Naive thymus-derived CD4-positive, alpha-beta T cell (primary cell): ENCODE results near the gene SCMH1. TPM values are rescaled to one million over a fixed set of nuclear protein-coding genes. Genes with fewer than 3 reads are reported as not detected.

Experiments used
- ATAC-seq: fragments of 150-1000 bp; cut with Tn5 transposase; 2 replicates; pipeline ENCODE4 v1.10.0; 2021; ENCODE audit warnings: mild to moderate bottlenecking, moderate library complexity
- CTCF ChIA-PET: fragments of 350-600 bp; sonication (Branson Sonifier 250); formaldehyde crosslinking; loops from one replicate; lab custom pipeline; 2021; ENCODE audit warnings: antibody characterized with exemption; lab: Charles Lee
- POLR2A ChIA-PET: fragments of 350-600 bp; sonication (Branson Sonifier 250); formaldehyde crosslinking; loops from one replicate; lab custom pipeline; 2021; ENCODE audit warnings: antibody characterized with exemption, inconsistent platforms; lab: Charles Lee
- DNase-seq, 9 donors: peaks; one replicate each; pipeline versions ENCODE4 v3.0.0 to v3.0.0-alpha.2; 2020 to 2022; ENCODE audit warnings: mixed read lengths in 1 of 9
- H3K27ac ChIP-seq: one replicate; pipeline ENCODE4 v1.7.0; 2013; ENCODE audit warnings: mild to moderate bottlenecking, low read depth, low read length, moderate library complexity
- H3K27me3 ChIP-seq, 2 donors: one replicate each; pipeline ENCODE4 v1.7.0; 2013; ENCODE audit warnings: low read length in 2 of 2, mild to moderate bottlenecking in 2 of 2, moderate library complexity in 2 of 2; ENCODE audit not compliant: control insufficient read depth in 2 of 2, insufficient read depth in 2 of 2
- H3K36me3 ChIP-seq, 3 experiments: 1 replicate in 2 of 3; 2 replicates in 1 of 3; pipeline ENCODE4 v1.7.0; 2013; ENCODE audit warnings: low read length in 3 of 3, mild to moderate bottlenecking in 3 of 3, moderate library complexity in 1 of 3; ENCODE audit not compliant: insufficient read depth in 3 of 3, control insufficient read depth in 2 of 3
- H3K4me1 ChIP-seq, 2 donors: one replicate each; pipeline ENCODE4 v1.7.0; 2013; ENCODE audit warnings: low read length in 2 of 2, mild to moderate bottlenecking in 2 of 2, moderate library complexity in 1 of 2; ENCODE audit not compliant: control insufficient read depth in 2 of 2, insufficient read depth in 2 of 2
- H3K4me3 ChIP-seq: 2 replicates; pipeline ENCODE4 v1.7.0; 2013; ENCODE audit warnings: mild to moderate bottlenecking, low read length
- H3K9me3 ChIP-seq, 3 experiments: 1 replicate in 2 of 3; 2 replicates in 1 of 3; pipeline ENCODE4 v1.7.0; 2013; ENCODE audit warnings: low read length in 3 of 3; ENCODE audit not compliant: control insufficient read depth in 2 of 3
- H3K27ac Mint-ChIP-seq, 9 donors: one replicate each; pipeline ENCODE4 v1.8.0; 2020 to 2022; ENCODE audit warnings: mixed read lengths in 9 of 9, mild to moderate bottlenecking in 8 of 9, moderate library complexity in 5 of 9, inconsistent platforms in 2 of 9
- H3K27me3 Mint-ChIP-seq, 5 donors: one replicate each; pipeline ENCODE4 v1.8.0; 2021 to 2022; ENCODE audit warnings: mixed read lengths in 5 of 5, mild to moderate bottlenecking in 1 of 5
- H3K36me3 Mint-ChIP-seq, 5 donors: one replicate each; pipeline ENCODE4 v1.8.0; 2020 to 2022; ENCODE audit warnings: mixed read lengths in 5 of 5, mild to moderate bottlenecking in 3 of 5, inconsistent platforms in 1 of 5
- H3K4me1 Mint-ChIP-seq, 7 donors: one replicate each; pipeline ENCODE4 v1.8.0; 2020 to 2022; ENCODE audit warnings: mixed read lengths in 7 of 7, mild to moderate bottlenecking in 3 of 7, inconsistent platforms in 1 of 7
- H3K4me3 Mint-ChIP-seq, 10 donors: one replicate each; pipeline ENCODE4 v1.8.0; 2020 to 2022; ENCODE audit warnings: mild to moderate bottlenecking in 10 of 10, mixed read lengths in 10 of 10, moderate library complexity in 6 of 10, inconsistent platforms in 2 of 10
- H3K9me3 Mint-ChIP-seq, 11 donors: one replicate each; pipeline ENCODE4 v1.8.0; 2020 to 2022; ENCODE audit warnings: mixed read lengths in 11 of 11, mild to moderate bottlenecking in 4 of 11, inconsistent platforms in 1 of 11, moderate library complexity in 1 of 11
- intact Hi-C, 2 donors: fragments of 100-400 bp; cut with micrococcal nuclease; formaldehyde crosslinking; loops; one replicate each; pipeline ENCODE4 v1.15.1; 2023
- polyA plus RNA-seq, 2 donors: library from polyadenylated mRNA; unstranded; fragments of 300-500 nt; fragmentation: Illumina TruSeq; gene quantifications; one replicate each; pipeline ENCODE4 v1.2.3, GENCODE V29; 2021
- total RNA-seq, 6 experiments: library from RNA in 5 of 6; stranded (reverse) in 5 of 6; gene quantifications; 1 replicate in 5 of 6; 2 replicates in 1 of 6; pipeline ENCODE4 v1.2.3 and lab custom pipeline; 2021 to 2026

Gene SCMH1
- total and polyA plus RNA-seq, 7 experiments from 2014 or later = 3.6 to 18.6 (median 16.8) TPM

GRCh38 chr1:41161846-41162245, 80.3 kb downstream of the SCMH1 start:
- Histone ChIP-seq H3K36me3 (peaks cover 0 to 13% (median 0%) of the 10 kb centered on the region in 3 experiments), H3K4me3 (no peak overlapping the region), H3K27me3 (no peaks in the 10 kb centered on the region), H3K9me3 (no peaks in the 10 kb centered on the region), H3K4me1 (no peaks in the 10 kb centered on the region), H3K27ac (no peak overlapping the region)
- ATAC-seq (no peak), DNase-seq (no peak)
- ChIA-PET CTCF (no interaction called here), POLR2A (no interaction called here)
- Mint-ChIP-seq H3K36me3 (peaks cover 0 to 46% (median 19%) of the 10 kb centered on the region in 5 donors), H3K4me1 (peaks cover 0 to 4% (median 0%) of the 10 kb centered on the region in 7 donors), H3K27ac (no peak overlapping the region), H3K9me3 (peaks cover 0 to 6% (median 0%) of the 10 kb centered on the region in 11 donors), H3K4me3 (no peak overlapping the region), H3K27me3 (no peaks in the 10 kb centered on the region)
- intact Hi-C loops = no loop called here

GRCh38 chr1:41160498-41161110, 81.5 kb downstream of the SCMH1 start:
- H3K36me3 ChIP-seq = peaks cover 0 to 13% (median 0%) of the 10 kb centered on the region in 3 experiments
- intact Hi-C loops = no loop called here
- no peak overlapping the region for H3K4me3 Mint-ChIP-seq
- no peaks in the 10 kb centered on the region for H3K27me3 ChIP-seq
- no peaks in the 10 kb centered on the region for H3K27me3 Mint-ChIP-seq
- no peak for ATAC-seq
- ChIA-PET POLR2A (no interaction called here), CTCF (interaction anchor here (0.6 kb wide), 1 partner anchor 164 kb away, joined by 3 read pairs; no protein-coding TSS in a partner anchor)
- H3K4me1 ChIP-seq = no peaks in the 10 kb centered on the region
- H3K4me3 ChIP-seq = no peak overlapping the region
- H3K9me3 Mint-ChIP-seq = peaks cover 0 to under 1% (median 0%) of the 10 kb centered on the region in 11 donors
- H3K27ac Mint-ChIP-seq = no peak overlapping the region
- H3K9me3 ChIP-seq = no peaks in the 10 kb centered on the region
- no peak overlapping the region for H3K27ac ChIP-seq
- peaks cover 0 to 49% (median 19%) of the 10 kb centered on the region in 5 donors for H3K36me3 Mint-ChIP-seq
- DNase-seq = no peak
- H3K4me1 Mint-ChIP-seq = peaks cover 0 to 4% (median 0%) of the 10 kb centered on the region in 7 donors

- H3K36me3 ChIP-seq = peaks cover 0 to 13% (median 0%) of the 10 kb centered on the region in 3 experiments
- Mint-ChIP-seq H3K9me3 (no peaks in the 10 kb centered on the region), H3K36me3 (peaks cover 0 to 54% (median 21%) of the 10 kb centered on the region in 5 donors), H3K4me1 (no peaks in the 10 kb centered on the region), H3K27ac (no peak overlapping the region), H3K4me3 (no peak overlapping the region), H3K27me3 (no peaks in the 10 kb centered on the region)
- ATAC-seq = no peak
- intact Hi-C loops = no loop called here
- no peaks in the 10 kb centered on the region for H3K4me1 ChIP-seq
- ChIA-PET POLR2A (no interaction called here), CTCF (no interaction called here)
- no peaks in the 10 kb centered on the region for H3K27me3 ChIP-seq
- no peak overlapping the region for H3K27ac ChIP-seq
- no peak for DNase-seq
- no peaks in the 10 kb centered on the region for H3K9me3 ChIP-seq
- H3K4me3 ChIP-seq = no peak overlapping the region
These were observed 83.1 kb downstream of the SCMH1 start for GRCh38 chr1:41158966-41159365.

GRCh38 chr1:41158147-41158875, 83.8 kb downstream of the SCMH1 start:
- ATAC-seq (no peak), DNase-seq (no peak)
- no peaks in the 10 kb centered on the region for H3K4me1 ChIP-seq
- H3K27ac ChIP-seq = no peak overlapping the region
- no peaks in the 10 kb centered on the region for H3K9me3 ChIP-seq
- H3K27me3 ChIP-seq = no peaks in the 10 kb centered on the region
- peaks cover 0 to 13% (median 0%) of the 10 kb centered on the region in 3 experiments for H3K36me3 ChIP-seq
- ChIA-PET POLR2A (no interaction called here), CTCF (no interaction called here)
- Mint-ChIP-seq H3K4me1 (no peaks in the 10 kb centered on the region), H3K9me3 (no peaks in the 10 kb centered on the region), H3K36me3 (peaks cover 0 to 51% (median 25%) of the 10 kb centered on the region in 5 donors), H3K27ac (no peak overlapping the region), H3K4me3 (no peak overlapping the region), H3K27me3 (no peaks in the 10 kb centered on the region)
- intact Hi-C loops = no loop called here
- H3K4me3 ChIP-seq = no peak overlapping the region

- H3K4me3 ChIP-seq = no peak overlapping the region
- no peak overlapping the region for H3K4me3 Mint-ChIP-seq
- CTCF ChIA-PET = no interaction called here
- H3K27me3 Mint-ChIP-seq = no peaks in the 10 kb centered on the region
- DNase-seq (no peak), ATAC-seq (no peak)
- no peak overlapping the region for H3K27ac ChIP-seq
- H3K4me1 Mint-ChIP-seq = no peaks in the 10 kb centered on the region
- H3K9me3 Mint-ChIP-seq = no peaks in the 10 kb centered on the region
- no peaks in the 10 kb centered on the region for H3K27me3 ChIP-seq
- intact Hi-C loops = no loop called here
- peaks cover 0 to 2% (median 0%) of the 10 kb centered on the region in 3 experiments for H3K36me3 ChIP-seq
- H3K36me3 Mint-ChIP-seq = peaks cover 0 to 51% (median 35%) of the 10 kb centered on the region in 5 donors
- POLR2A ChIA-PET = interaction anchor here (0.6 kb wide), 1 partner anchor 184 kb away, joined by 4 read pairs; no protein-coding TSS in a partner anchor
- no peak overlapping the region for H3K27ac Mint-ChIP-seq
- H3K4me1 ChIP-seq = no peaks in the 10 kb centered on the region
- no peaks in the 10 kb centered on the region for H3K9me3 ChIP-seq
These were observed 87.0 kb downstream of the SCMH1 start for GRCh38 chr1:41155105-41155504.

- no peak overlapping the region for H3K4me3 ChIP-seq
- CTCF ChIA-PET = no interaction called here
These were observed 88.3 kb downstream of the SCMH1 start for GRCh38 chr1:41153750-41154274.

More at GRCh38 chr1:41153750-41154274, 88.3 kb downstream of the SCMH1 start:
- H3K27me3 ChIP-seq = no peaks in the 10 kb centered on the region
- H3K27ac ChIP-seq = no peak overlapping the region
- H3K36me3 ChIP-seq = peaks cover 0 to 3% (median 0%) of the 10 kb centered on the region in 3 experiments
- H3K4me1 ChIP-seq = no peaks in the 10 kb centered on the region
- Mint-ChIP-seq H3K27me3 (no peaks in the 10 kb centered on the region), H3K9me3 (no peaks in the 10 kb centered on the region), H3K27ac (no peak overlapping the region), H3K36me3 (peaks cover 4 to 53% (median 40%) of the 10 kb centered on the region in 5 donors), H3K4me3 (no peak overlapping the region), H3K4me1 (no peaks in the 10 kb centered on the region)
- POLR2A ChIA-PET = no interaction called here
- no peak for DNase-seq
- no peaks in the 10 kb centered on the region for H3K9me3 ChIP-seq
- intact Hi-C loops = no loop called here
- ATAC-seq = no peak
